Gastrocnemius medialis (tissue), 4 donors: ENCODE results near the gene COG4.

Experiments used
- POLR2A ChIP-seq, 2 donors: fragments of 450-650 bp; IDR thresholded peaks; one replicate each; pipeline ENCODE4 v1.6.1; 2017; ENCODE audit warnings: antibody characterized with exemption in 2 of 2, mild to moderate bottlenecking in 2 of 2, moderate library complexity in 2 of 2
- TF ChIP-seq, protein P1 (sequence below), 5 experiments: fragments of 450-650 bp in 3 of 5; fragments of 200-600 bp in 2 of 5; sonication (generic) in 2 of 5; IDR thresholded peaks in 4 of 5; conservative IDR thresholded peaks in 1 of 5; 1 replicate in 4 of 5; 2 replicates in 1 of 5; pipeline ENCODE4 v1.5.1; 2016 to 2019; ENCODE audit warnings: antibody characterized with exemption in 5 of 5, mild to moderate bottlenecking in 3 of 5, moderate library complexity in 3 of 5

DNA sequence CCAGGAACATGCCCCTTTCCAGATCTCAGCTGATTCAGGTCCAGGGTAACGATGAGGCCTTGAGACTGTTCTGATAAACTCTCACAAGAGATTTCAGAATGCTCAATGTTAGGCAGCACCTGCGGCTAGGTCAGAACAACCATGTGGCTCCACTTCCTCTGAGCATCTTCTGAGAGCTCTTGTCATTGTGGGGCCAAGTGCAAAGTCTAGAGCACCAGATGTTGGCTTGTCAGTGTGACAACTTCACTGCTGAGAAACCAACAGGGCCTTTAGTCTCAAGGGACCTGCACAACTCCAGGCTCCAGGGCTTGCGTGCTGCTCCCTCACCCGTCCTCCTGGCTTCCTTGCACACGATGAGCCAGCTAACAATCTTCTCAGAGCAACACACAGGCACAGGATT is 39.9 kb downstream of the COG4 start:
- TF ChIP-seq, protein P1, sequence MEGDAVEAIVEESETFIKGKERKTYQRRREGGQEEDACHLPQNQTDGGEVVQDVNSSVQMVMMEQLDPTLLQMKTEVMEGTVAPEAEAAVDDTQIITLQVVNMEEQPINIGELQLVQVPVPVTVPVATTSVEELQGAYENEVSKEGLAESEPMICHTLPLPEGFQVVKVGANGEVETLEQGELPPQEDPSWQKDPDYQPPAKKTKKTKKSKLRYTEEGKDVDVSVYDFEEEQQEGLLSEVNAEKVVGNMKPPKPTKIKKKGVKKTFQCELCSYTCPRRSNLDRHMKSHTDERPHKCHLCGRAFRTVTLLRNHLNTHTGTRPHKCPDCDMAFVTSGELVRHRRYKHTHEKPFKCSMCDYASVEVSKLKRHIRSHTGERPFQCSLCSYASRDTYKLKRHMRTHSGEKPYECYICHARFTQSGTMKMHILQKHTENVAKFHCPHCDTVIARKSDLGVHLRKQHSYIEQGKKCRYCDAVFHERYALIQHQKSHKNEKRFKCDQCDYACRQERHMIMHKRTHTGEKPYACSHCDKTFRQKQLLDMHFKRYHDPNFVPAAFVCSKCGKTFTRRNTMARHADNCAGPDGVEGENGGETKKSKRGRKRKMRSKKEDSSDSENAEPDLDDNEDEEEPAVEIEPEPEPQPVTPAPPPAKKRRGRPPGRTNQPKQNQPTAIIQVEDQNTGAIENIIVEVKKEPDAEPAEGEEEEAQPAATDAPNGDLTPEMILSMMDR (IDR thresholded peaks at IDR 0.05 in 4 of 5, conservative IDR thresholded peaks at IDR 0.05 in 1 of 5): no peak
- TF ChIP-seq POLR2A (IDR thresholded peaks at IDR 0.05): no peak
